H9 (cell line): ENCODE data around the gene NRXN2. TPM values are rescaled to one million over a fixed set of nuclear protein-coding genes. Genes with fewer than 3 reads are reported as not detected.

Source experiments
- DNase-seq: peaks from one replicate; pipeline ENCODE4 v3.0.0-alpha.2; 2017
- H2AFZ ChIP-seq: one replicate; pipeline ENCODE4 v1.6.1; 2013; ENCODE audit warnings: mild to moderate bottlenecking, low read length, control low read depth, moderate library complexity
- H2AK5ac ChIP-seq: 2 replicates; pipeline ENCODE4 v1.6.1; 2013; ENCODE audit warnings: low read length, control low read depth, mixed read lengths; ENCODE audit not compliant: insufficient read length
- H2BK120ac ChIP-seq: one replicate; pipeline ENCODE4 v1.6.1; 2013; ENCODE audit warnings: low read depth, mild to moderate bottlenecking, low read length, control low read depth, inconsistent platforms; ENCODE audit not compliant: poor library complexity, severe bottlenecking
- H2BK12ac ChIP-seq: 2 replicates; pipeline ENCODE4 v1.6.1; 2013; ENCODE audit warnings: low read length, control low read depth, mixed read lengths, low read depth; ENCODE audit not compliant: insufficient read length
- H2BK15ac ChIP-seq: 2 replicates; pipeline ENCODE4 v1.6.1; 2013; ENCODE audit warnings: low read depth, low read length, control low read depth
- H2BK20ac ChIP-seq: one replicate; pipeline ENCODE4 v1.6.1; 2013; ENCODE audit warnings: low read depth, mild to moderate bottlenecking, low read length, control low read depth, inconsistent platforms; ENCODE audit not compliant: poor library complexity, severe bottlenecking
- H2BK5ac ChIP-seq: 2 replicates; pipeline ENCODE4 v1.6.1; 2013; ENCODE audit warnings: low read length, control low read depth, mixed read lengths; ENCODE audit not compliant: insufficient read length
- H3K14ac ChIP-seq: 2 replicates; pipeline ENCODE4 v1.6.1; 2013; ENCODE audit warnings: low read length, control low read depth; ENCODE audit not compliant: insufficient read depth
- H3K18ac ChIP-seq: 2 replicates; pipeline ENCODE4 v1.6.1; 2013; ENCODE audit warnings: low read depth, mild to moderate bottlenecking, mixed read lengths, low read length, control low read depth; ENCODE audit not compliant: insufficient read length
- H3K23ac ChIP-seq: 2 replicates; pipeline ENCODE4 v1.6.1; 2013; ENCODE audit warnings: low read length, control low read depth, mixed read lengths, low read depth; ENCODE audit not compliant: insufficient read length
- H3K23me2 ChIP-seq: 2 replicates; pipeline ENCODE4 v1.6.1; 2013; ENCODE audit warnings: low read depth, mild to moderate bottlenecking, mixed read lengths, low read length, control low read depth; ENCODE audit not compliant: insufficient read length, poor library complexity, severe bottlenecking
- H3K27ac ChIP-seq: 2 replicates; pipeline ENCODE4 v1.5.1; 2013; ENCODE audit warnings: low read length, control low read depth, mixed read lengths, low read depth; ENCODE audit not compliant: insufficient read length
- H3K27me3 ChIP-seq: 2 replicates; pipeline ENCODE4 v1.6.1; 2013; ENCODE audit warnings: low read length, control low read depth, inconsistent platforms; ENCODE audit not compliant: insufficient read depth
- H3K4ac ChIP-seq: 2 replicates; pipeline ENCODE4 v1.6.1; 2013; ENCODE audit warnings: low read depth, mild to moderate bottlenecking, control low read depth, inconsistent platforms, low read length, moderate library complexity
- H3K4me1 ChIP-seq: 2 replicates; pipeline ENCODE4 v1.6.1; 2013; ENCODE audit warnings: low read length, control low read depth, inconsistent platforms; ENCODE audit not compliant: insufficient read depth
- H3K4me2 ChIP-seq: 2 replicates; pipeline ENCODE4 v1.6.1; 2013; ENCODE audit warnings: low read length, control low read depth, mixed read lengths; ENCODE audit not compliant: insufficient read length, insufficient read depth
- H3K56ac ChIP-seq: 2 replicates; pipeline ENCODE4 v1.6.1; 2013; ENCODE audit warnings: low read depth, mild to moderate bottlenecking, mixed read lengths, low read length, control low read depth; ENCODE audit not compliant: insufficient read length
- H3K79me1 ChIP-seq: 2 replicates; pipeline ENCODE4 v1.6.1; 2013; ENCODE audit warnings: low read depth, mild to moderate bottlenecking, moderate library complexity, low read length, control low read depth, inconsistent platforms; ENCODE audit not compliant: insufficient read depth, poor library complexity, severe bottlenecking
- H3K79me2 ChIP-seq: 2 replicates; pipeline ENCODE4 v1.6.1; 2013; ENCODE audit warnings: low read length, control low read depth, inconsistent platforms; ENCODE audit not compliant: insufficient read depth
- H3K9ac ChIP-seq: 2 replicates; pipeline ENCODE4 v1.6.1; 2013; ENCODE audit warnings: low read length, control low read depth, mixed read lengths; ENCODE audit not compliant: insufficient read length; ENCODE audit errors: extremely low read depth
- H3K9me3 ChIP-seq: one replicate; pipeline ENCODE4 v1.6.1; 2013; ENCODE audit warnings: low read depth, low read length, inconsistent platforms; ENCODE audit not compliant: control insufficient read depth
- H3T11ph ChIP-seq: one replicate; pipeline ENCODE4 v1.6.1; 2013; ENCODE audit warnings: mild to moderate bottlenecking, low read length, control low read depth, inconsistent platforms
- H4K20me1 ChIP-seq: one replicate; pipeline ENCODE4 v1.6.1; 2013; ENCODE audit not compliant: control insufficient read depth, insufficient read length, insufficient read depth
- H4K5ac ChIP-seq: 2 replicates; pipeline ENCODE4 v1.6.1; 2013; ENCODE audit warnings: low read depth, mild to moderate bottlenecking, mixed read lengths, low read length, control low read depth; ENCODE audit not compliant: insufficient read length
- H4K8ac ChIP-seq: replicated peaks from 2 replicates; pipeline ENCODE4 v1.6.1; 2013; ENCODE audit warnings: low read length, control low read depth, mixed read lengths, low read depth; ENCODE audit not compliant: insufficient read length
- H4K91ac ChIP-seq: 2 replicates; pipeline ENCODE4 v1.6.1; 2013; ENCODE audit warnings: low read depth, mild to moderate bottlenecking, moderate library complexity, mixed read lengths, low read length, control low read depth; ENCODE audit not compliant: insufficient read length
- H3K27ac Mint-ChIP-seq, 3 experiments: 2 replicates in 2 of 3; 3 replicates in 1 of 3; pipeline ENCODE4 v1.8.0; 2020 to 2021; ENCODE audit warnings: mixed read lengths in 3 of 3, mild to moderate bottlenecking in 1 of 3, moderate library complexity in 1 of 3
- H3K27me3 Mint-ChIP-seq: 2 replicates; pipeline ENCODE4 v1.8.0; 2021; ENCODE audit warnings: low read depth, mild to moderate bottlenecking, moderate library complexity, mixed read lengths
- H3K36me3 Mint-ChIP-seq, 3 experiments: 2 replicates in 2 of 3; 3 replicates in 1 of 3; pipeline ENCODE4 v1.8.0; 2020 to 2021; ENCODE audit warnings: low read depth in 3 of 3, mixed read lengths in 3 of 3; ENCODE audit not compliant: insufficient read depth in 1 of 3
- H3K4me1 Mint-ChIP-seq, 2 experiments: 2 replicates each; pipeline ENCODE4 v1.8.0; 2020; ENCODE audit warnings: mixed read lengths in 2 of 2
- H3K4me3 Mint-ChIP-seq, 2 experiments: 2 replicates in 1 of 2; 3 replicates in 1 of 2; pipeline ENCODE4 v1.8.0; 2020 to 2021; ENCODE audit warnings: mild to moderate bottlenecking in 2 of 2, mixed read lengths in 2 of 2, moderate library complexity in 1 of 2
- H3K9me3 Mint-ChIP-seq, 2 experiments: 2 replicates in 1 of 2; 3 replicates in 1 of 2; pipeline ENCODE4 v1.8.0; 2020; ENCODE audit warnings: mild to moderate bottlenecking in 2 of 2, mixed read lengths in 2 of 2, moderate library complexity in 1 of 2
- WGBS: extraction: QIAGEN DNeasy Blood & Tissue Kit; methylation state at CpG from one replicate; pipeline ENCODE4 v1.1.7; 2013; ENCODE audit warnings: missing lambda C conversion rate, low lambda C conversion rate, mixed read lengths; ENCODE audit not compliant: insufficient read length; ENCODE audit errors: extremely low coverage; 5-methylcytosine and 5-hydroxymethylcytosine counted together
- total RNA-seq: library from RNA; stranded (reverse); gene quantifications from 2 replicates; pipeline ENCODE4 v1.2.1, GENCODE V29; 2021
- TF ChIP-seq, protein P1 (sequence below): fragments of 200-600 bp; sonication (generic); conservative IDR thresholded peaks from 3 replicates; pipeline ENCODE4 v1.8.0; 2021; ENCODE audit warnings: antibody characterized with exemption, mild to moderate bottlenecking

Gene NRXN2
- total RNA-seq, 1 experiment from 2014 or later: 3.9 TPM

GRCh38 chr11:64624883-64625481, 98.0 kb downstream of the NRXN2 start:
- H3K56ac ChIP-seq: no peak overlapping the region
- no peaks in the 10 kb centered on the region for H4K20me1 ChIP-seq
- H3K9me3 Mint-ChIP-seq: peaks cover 0 to 3% of the 10 kb centered on the region in 2 experiments; a peak in 1 of 5 replicates
- H2BK120ac ChIP-seq: no peak overlapping the region
- H2BK20ac ChIP-seq: no peak overlapping the region
- H3K79me2 ChIP-seq: no peaks in the 10 kb centered on the region
- no peaks in the 10 kb centered on the region; the same call in 1 of the 2 replicates for H3K4me1 ChIP-seq
- H4K91ac ChIP-seq: no peak overlapping the region
- H3K9ac ChIP-seq: no peak overlapping the region
- no peak overlapping the region for H3K23ac ChIP-seq
- H2AK5ac ChIP-seq: no peak overlapping the region
- no CpG with 5 or more reads among the region's 4 CpGs for WGBS
- H2BK5ac ChIP-seq: no peak overlapping the region
- no peaks in the 10 kb centered on the region for H3K23me2 ChIP-seq
- no peak overlapping the region for H3K18ac ChIP-seq
- TF ChIP-seq, protein P1, sequence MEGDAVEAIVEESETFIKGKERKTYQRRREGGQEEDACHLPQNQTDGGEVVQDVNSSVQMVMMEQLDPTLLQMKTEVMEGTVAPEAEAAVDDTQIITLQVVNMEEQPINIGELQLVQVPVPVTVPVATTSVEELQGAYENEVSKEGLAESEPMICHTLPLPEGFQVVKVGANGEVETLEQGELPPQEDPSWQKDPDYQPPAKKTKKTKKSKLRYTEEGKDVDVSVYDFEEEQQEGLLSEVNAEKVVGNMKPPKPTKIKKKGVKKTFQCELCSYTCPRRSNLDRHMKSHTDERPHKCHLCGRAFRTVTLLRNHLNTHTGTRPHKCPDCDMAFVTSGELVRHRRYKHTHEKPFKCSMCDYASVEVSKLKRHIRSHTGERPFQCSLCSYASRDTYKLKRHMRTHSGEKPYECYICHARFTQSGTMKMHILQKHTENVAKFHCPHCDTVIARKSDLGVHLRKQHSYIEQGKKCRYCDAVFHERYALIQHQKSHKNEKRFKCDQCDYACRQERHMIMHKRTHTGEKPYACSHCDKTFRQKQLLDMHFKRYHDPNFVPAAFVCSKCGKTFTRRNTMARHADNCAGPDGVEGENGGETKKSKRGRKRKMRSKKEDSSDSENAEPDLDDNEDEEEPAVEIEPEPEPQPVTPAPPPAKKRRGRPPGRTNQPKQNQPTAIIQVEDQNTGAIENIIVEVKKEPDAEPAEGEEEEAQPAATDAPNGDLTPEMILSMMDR: no peak
- H3K79me1 ChIP-seq: no peaks in the 10 kb centered on the region
- H3K36me3 Mint-ChIP-seq: peaks cover 0 to 7% (median 0%) of the 10 kb centered on the region in 3 experiments; a peak in 3 of 7 replicates
- no peak overlapping the region for H3K4me3 Mint-ChIP-seq
- H3K4me1 Mint-ChIP-seq: peaks cover 15 to 36% of the 10 kb centered on the region in 2 experiments
- H4K8ac ChIP-seq: no peak overlapping the region
- no peaks in the 10 kb centered on the region for H3K9me3 ChIP-seq
- H3K4ac ChIP-seq: no peak overlapping the region
- H2AFZ ChIP-seq: no peak overlapping the region
- H3K27ac ChIP-seq: no peak overlapping the region
- DNase-seq: no peak
- H3K27me3 Mint-ChIP-seq: peaks cover 16% of the 10 kb centered on the region
- H3K27ac Mint-ChIP-seq: no peak overlapping the region
- no peak overlapping the region for H2BK12ac ChIP-seq
- no peak overlapping the region for H3K14ac ChIP-seq
- peaks cover 3% of the 10 kb centered on the region; the same call in 1 of the 2 replicates for H3K27me3 ChIP-seq
- no peak overlapping the region for H3T11ph ChIP-seq
- H3K4me2 ChIP-seq: no peak overlapping the region
- H4K5ac ChIP-seq: no peak overlapping the region
- no peak overlapping the region for H2BK15ac ChIP-seq
